ELR (cell line): ENCODE results near the gene KRTAP27-1.

ENCODE experiments used
- DNase-seq: peaks from one replicate; pipeline ENCODE4 v3.0.0-alpha.2; 2015; ENCODE audit warnings: low read depth

KRTAP27-1 gene

DNA sequence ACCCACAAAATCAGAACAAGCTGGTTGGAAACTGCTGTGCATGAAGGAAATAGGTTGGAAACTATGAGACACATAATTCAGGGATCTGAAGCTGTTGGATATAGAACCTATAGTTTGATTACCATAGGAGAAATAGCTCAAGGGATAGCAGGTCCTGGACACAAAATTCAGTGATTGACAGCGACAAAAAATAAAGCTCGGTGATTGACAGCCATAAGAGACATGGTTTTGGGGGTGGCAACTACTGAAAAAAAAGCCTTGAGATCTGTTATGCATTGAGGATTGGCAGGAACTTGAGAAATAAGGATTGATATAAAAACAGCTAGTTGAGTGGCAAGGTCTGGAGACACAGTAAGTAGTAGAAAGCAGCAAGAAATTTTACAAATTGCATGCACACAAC, 48.3 kb downstream of the KRTAP27-1 start, which contains the start of gene KRTAP25-1:
Gene KRTAP25-1 (minus strand): TSS at position 300 of the 400 bp plus-strand sequence. CDS start 24 bp downstream, at position 276.
- no peak for DNase-seq
